Effector CD8-positive, alpha-beta T cell (primary cell): ENCODE results near the gene ARF6.
"Not testable (repeated sequence)": the region's sequence is repeated elsewhere in the genome, so short reads cannot be mapped to it uniquely, and the experiment has no call there.

ENCODE experiments used
- DNase-seq: peaks from one replicate; lab custom pipeline; 2025; lab: John Stamatoyannopoulos, UW

Gene ARF6

DNA sequence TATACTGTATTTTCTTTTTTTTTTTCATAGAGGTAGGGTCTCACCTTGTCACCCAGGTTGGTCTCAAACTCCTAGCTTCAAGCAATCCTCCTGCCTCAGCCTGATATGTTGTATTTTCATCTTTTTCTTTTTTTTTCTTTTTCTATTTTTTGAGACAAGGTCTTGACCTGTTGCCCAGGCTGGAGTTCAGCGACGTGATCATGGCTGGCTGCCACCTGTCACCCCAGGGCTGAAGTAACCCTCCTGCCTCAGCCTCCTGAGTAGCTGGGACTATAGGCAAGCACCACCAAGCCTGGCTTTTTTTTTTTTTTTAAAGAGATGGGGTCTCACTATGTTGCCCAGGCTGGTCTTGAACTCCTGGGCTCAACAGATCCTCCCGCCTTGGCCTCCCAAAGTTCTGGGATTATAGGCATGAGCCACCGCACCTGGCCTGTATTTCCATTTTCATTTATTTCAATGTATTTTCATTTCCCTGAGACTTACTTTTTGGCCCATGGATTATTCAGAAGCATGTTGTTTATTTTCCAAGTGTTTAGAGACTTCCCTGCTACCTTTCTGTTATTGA is 16.2 kb upstream of the ARF6 start:
- no peak for DNase-seq

DNA sequence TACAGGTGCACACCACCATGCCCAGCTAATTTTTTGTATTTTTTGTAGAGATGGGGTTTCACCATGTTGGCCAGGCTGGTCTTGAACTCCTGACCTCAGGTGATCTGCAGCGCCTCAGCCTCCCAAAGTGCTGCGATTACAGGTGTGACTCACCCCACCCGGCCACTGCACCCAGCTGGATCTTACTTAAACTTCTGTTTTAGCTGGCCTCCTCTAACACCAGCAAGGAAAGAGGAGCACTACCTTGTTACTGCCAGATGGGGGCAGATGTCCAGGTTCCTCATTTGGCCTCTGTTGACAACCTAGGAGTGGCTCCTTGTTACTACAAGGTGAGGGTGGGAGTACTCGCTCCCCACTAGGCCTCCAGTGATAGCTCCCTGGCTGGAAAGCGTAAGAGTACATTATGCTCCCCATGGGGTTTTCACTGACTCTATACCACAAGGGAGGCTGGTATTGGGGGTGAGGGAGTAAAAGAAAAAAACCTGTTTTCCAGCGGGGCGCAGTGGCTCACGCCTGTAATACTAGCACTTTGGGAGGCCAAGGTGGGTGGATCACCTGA is 13.2 kb upstream of the ARF6 start:
- peak; percentile 14 for DNase-seq

DNA sequence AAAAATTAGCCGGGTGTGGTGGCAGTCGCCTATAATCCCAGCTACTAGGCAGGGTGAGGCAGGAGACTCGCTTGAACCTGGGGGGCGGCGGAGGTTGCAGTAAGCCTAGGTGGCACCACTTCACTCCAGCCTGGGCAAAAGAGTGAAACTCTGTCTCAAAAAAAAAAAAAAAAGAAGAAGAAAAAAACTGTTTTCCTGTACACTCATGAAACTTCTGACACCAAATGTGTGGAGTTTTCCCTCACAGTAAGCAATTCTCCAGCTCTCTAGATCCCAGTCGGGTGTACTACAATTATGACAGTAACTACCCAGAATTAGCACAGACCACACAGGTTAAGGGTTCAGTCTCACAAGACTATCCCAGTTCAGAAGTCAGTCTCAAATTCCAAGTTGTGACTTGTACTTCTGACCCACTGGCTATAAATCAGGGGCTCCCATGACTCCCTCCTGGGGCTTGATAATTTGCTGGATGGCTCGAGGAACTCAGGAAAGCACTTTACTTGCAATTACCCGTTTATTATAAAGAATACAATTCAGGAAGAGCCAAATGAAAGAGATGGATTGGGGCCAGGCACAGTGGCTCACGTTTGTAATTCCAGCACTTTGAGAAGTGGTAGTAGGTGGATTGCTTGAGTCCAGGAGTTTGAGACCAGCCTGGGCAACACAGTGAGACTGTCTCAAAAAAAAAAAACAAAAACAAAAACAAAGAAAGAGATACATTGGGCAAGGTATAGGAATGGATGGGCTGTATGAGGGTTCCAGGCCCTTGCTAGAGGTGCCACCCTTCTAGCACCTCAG is 12.4 kb upstream of the ARF6 start:
- DNase-seq, result no peak

DNA sequence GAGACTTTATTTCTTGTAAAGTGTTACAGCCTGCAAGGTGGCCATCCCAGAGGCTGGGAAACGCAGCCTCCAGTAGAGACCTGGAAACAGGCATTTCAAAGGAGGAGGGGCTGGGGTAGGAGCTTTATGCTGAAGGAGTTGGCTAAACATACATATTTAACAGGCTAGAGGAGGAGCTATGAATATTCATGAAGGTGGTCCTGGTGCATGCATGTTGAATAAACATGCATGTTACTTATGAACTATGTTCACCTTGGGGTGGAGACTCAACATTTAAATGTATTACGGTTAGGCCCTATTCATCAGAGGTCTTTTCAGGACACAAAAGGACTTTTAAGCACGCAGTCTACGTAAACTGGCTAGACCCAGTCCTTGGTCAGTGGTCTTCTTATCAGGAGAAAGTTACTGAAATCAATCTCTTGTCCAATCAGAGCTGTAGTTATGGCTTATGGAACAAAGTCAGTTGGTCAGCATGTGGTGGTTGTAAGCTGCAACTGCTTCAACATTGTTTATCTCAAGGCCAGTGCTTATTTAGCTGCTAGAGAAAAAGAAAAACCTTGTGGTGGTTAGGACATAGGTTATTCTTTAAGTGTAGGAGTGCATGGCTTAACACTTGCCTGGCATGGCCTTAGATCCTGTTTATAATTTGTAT is 11.4 kb upstream of the ARF6 start:
- DNase-seq, result no peak

DNA sequence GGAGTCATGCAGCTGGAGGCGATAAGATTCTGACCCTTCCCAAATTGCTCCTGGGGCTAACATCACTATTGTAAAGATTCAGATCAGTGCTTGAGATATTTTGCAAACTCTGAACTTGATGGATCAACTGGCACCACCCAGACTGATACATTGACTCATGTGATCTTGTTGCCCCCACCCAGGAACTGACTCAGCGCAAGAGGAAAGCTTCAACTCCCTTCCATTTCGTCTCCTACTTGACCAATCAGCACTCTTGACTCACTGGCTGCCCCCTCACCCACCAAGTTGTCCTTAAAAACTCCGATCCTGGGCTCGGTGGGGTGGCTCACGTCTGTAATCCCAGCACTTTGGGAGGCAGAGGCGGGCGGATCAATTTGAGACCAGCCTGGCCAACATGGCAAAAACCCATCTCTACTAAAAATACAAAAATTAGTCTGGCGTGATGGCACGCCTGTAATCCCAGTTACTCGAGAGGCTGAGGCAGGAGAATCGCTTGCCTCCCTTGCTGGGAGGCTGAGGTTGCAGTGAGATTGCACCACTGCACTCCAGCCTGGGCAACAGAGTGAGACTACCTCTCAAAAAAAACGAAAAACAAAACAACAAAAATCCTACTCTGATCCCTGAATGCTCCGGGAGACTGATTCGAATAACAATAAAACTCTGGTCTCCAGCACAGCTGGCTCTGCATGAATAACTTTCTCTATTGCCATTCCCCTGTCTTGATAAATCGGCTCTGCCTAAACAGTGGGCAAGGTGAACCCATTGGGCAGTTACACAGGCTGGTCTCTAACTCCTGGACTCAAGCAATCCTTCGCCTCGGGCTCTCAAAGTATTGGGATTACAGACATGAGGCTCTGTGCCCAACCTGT is 9.8 kb upstream of the ARF6 start:
- DNase-seq, result no peak

DNA sequence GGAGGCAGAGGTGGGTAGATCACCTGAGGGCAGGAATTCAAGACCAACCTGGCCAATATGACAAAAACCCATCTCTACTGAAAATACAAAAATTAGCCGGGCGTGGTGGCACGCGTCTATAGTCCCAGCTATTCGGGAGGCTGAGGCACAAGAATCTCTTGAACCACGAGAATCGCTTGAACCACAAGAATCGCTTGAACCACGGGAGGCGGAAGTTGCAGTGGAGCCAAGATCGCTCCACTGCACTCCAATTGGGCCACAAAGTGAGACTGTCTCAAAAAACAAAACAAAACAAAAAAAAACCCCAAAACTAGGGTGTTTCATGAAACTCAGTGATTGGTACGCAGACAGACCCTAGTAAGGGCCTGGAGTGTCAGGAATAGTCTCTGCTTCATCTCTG is 6.4 kb upstream of the ARF6 start:
- no peak for DNase-seq

DNA sequence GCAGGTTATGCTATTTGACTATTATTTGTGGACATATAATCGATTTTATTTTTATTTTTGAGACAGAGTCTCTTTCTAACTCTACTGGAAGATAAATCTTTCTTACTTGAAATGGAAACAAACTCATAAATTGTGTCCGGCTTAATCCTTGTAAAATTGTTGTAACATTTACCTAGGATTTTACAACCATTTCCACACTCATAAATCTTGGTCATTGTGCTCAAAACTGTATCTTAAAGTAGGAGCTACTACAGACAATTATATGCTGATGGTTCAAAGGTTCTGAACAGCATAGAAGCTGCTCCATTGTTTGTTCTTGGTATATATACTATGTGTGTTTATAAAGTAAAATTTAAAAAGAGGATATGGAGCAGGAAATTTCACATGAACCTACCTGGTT is 4.6 kb upstream of the ARF6 start:
- no peak for DNase-seq

DNA sequence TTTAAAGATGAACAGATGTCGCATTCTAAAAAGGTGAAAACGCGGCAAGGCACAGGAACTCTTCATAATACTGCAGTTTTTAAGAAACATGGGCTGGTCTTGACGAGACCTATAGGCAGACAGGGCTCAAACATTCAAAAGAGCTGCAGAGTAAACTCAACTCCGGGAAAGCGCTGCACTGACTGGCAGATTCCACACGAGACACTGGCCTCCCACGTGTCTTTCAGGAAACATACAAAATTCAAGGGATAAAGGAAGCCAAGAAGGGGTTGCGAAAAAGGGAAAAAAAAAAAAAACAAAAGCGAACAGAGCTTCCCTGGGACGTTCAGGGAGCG is 614 bp upstream of the ARF6 start:
- DNase-seq, result peak; percentile 31

DNA sequence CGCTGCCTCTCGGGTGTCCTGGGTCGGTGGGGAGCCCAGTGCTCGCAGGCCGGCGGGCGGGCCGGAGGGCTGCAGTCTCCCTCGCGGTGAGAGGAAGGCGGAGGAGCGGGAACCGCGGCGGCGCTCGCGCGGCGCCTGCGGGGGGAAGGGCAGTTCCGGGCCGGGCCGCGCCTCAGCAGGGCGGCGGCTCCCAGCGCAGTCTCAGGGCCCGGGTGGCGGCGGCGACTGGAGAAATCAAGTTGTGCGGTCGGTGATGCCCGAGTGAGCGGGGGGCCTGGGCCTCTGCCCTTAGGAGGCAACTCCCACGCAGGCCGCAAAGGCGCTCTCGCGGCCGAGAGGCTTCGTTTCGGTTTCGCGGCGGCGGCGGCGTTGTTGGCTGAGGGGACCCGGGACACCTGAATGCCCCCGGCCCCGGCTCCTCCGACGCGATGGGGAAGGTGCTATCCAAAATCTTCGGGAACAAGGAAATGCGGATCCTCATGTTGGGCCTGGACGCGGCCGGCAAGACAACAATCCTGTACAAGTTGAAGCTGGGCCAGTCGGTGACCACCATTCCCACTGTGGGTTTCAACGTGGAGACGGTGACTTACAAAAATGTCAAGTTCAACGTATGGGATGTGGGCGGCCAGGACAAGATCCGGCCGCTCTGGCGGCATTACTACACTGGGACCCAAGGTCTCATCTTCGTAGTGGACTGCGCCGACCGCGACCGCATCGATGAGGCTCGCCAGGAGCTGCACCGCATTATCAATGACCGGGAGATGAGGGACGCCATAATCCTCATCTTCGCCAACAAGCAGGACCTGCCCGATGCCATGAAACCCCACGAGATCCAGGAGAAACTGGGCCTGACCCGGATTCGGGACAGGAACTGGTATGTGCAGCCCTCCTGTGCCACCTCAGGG is 679 bp downstream of the ARF6 start:
- peak; percentile 54 for DNase-seq

DNA sequence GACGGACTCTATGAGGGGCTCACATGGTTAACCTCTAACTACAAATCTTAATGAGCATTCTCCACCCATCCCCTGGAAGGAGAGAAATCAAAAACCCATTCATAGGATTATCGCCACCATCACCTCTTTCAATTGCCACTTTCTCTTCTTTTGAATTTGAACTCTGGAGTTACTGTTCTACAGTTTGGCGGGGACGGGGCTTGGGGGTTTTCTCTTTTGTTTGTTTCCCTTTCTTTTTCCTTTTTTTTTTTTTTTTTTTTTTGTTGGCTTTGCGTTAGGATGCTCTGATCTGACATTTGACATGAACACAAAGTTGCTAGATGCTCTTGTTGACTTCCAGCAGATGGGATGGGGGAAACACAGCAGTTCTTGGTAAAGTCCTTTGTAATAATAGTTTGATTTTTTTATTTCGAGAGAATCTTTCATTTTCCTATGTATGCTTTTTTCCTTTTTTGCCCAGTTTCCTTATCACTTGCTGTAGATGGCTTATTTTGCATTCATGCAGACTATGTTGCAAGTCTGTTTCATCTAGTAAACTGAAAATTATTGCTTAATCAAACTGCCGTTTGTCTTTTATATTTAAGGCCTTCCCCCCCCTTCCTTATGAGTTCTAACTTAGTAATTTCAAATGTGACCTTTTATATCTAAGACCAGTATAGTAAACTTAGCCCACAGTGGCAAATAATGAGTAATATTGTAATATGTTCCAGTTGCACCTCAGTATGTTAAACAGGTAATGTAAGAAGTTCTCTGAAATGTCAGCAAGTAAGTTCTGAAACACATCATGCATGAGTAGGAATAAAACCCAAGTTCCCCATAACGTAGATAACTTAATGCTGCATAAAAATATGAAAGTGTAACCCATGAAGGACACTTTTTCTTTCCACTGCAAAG is 1.6 kb downstream of the ARF6 start:
- DNase-seq, result not testable (repeated sequence)

DNA sequence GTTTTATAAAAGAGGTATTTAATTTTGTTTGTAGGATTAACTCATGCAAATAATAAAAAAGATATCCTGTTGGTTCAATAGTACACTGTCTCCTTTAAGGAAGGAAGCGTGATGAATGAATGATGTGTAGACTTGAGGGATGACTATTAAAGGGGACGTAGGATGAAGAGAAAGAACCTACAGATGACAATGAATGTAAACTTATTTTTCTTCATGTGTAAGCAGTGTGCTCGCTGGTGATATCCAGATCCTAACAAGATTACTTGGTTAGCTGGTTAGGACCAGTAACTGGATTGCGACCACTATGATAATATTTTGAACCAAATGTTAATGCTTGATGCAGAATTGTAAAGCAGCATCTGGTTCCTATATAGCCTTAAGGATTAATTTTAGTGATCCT is 2.6 kb downstream of the ARF6 start:
- DNase-seq, result no peak

DNA sequence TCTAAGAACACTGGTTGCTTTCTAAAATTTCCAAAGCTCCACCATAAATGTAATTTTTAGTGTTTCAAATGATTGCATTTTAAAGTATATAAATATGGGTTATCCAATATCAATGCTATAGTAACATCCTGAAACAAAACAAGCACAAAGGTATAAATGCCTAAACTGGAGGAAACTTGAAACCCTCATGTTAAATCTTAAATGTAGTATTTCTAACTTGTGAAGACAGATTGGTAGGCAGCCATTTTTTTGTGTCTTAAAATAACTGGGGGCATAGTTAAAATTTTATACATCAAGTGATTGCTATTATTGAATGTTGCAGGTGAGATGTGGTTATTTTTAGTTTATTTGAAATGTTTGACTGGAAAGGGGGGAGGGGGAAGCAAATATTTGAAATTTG is 3.4 kb downstream of the ARF6 start:
- not testable (repeated sequence) for DNase-seq

DNA sequence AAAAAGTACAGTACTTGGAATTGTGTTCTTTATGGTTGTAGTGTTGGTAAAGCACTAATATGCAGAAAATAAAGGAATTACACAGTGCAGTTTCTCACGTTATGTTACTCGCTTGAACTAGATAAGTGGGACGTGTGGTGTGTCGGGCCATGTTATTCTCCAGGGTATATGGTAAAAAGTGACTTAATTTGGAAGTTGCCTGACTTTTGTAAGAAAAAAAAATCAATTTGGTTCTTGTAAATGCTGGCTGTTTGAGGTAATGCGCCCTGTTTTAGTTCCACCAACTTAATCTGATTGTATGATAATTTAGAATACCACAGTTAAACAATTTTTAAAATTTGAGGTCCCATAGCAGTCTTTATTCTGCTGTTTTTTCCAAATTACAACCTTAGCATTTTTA is 4.1 kb downstream of the ARF6 start:
- DNase-seq, result no peak

DNA sequence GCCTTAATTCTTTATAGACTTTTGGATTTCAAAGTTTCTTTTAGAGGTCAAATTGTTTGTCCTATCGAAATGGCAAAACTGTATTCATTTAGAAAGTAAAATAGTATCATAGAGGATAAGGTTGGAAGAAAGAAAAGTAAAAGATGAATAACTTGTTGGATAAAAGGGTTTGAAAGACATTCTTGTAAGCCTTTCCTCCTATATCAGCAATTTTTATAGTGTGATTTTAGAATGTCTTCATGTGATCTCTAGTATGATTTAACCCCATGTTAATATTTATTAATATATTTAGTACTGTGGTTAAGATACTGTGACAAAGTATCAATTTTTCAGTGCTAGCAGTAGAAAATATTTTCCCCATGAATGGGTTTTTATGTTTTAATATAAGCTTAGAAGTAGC is 4.5 kb downstream of the ARF6 start:
- no peak for DNase-seq

DNA sequence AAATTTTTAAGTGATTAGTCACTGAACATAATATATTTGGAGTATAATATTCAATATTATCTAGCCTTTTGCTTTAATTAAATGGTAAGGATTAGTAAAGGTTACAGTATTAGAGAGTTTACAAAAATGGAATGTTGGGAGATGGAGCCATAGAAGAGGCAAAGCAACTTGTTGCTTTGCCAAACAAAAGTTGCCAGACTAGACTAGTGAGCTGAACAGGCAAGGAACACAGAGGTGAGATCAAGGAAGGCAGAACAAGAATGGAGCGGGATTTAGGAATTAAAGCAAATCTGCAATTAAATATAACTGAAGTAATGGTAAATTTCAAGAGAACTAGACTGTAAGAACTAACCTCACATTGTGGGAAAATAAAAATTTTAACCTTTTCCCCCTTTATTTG is 5.1 kb downstream of the ARF6 start:
- DNase-seq, result no peak

DNA sequence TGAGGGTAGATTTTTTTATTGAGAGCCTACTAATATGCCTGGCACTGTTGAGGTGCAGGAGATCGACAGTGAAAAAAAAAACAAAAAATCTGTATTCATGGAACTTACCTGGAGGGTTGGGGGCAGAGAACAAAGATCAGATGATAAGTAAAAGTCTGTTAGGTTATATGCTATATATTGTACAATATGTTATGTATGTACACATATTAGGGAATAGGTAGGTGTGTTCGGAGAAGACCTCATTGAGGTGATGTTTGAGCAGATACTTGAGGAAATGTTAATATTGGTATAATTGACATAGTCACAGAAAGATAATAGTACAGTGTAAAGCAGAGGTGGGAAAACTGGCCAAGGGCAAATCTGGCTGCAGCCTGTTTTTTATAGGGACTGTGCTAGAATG is 5.6 kb downstream of the ARF6 start:
- DNase-seq, result no peak

DNA sequence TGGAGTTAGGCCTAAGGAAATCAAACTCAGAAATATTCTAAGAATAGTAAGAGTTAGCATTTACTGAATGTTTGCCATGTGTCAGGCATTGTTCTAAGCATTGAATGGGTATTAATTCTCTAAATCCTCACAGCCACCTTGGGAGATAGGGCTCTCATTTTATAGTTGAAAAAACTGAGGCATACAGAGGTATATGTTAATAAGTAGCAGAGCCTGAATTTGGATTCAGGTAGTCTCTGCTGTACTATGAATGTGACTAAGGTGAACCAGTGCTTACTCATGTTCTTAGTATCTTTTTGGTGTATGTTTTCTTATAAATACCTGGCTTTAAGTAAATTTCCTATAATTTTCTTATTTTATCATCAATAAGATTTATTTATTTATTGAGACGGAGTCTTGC is 8.1 kb downstream of the ARF6 start:
- no peak for DNase-seq

DNA sequence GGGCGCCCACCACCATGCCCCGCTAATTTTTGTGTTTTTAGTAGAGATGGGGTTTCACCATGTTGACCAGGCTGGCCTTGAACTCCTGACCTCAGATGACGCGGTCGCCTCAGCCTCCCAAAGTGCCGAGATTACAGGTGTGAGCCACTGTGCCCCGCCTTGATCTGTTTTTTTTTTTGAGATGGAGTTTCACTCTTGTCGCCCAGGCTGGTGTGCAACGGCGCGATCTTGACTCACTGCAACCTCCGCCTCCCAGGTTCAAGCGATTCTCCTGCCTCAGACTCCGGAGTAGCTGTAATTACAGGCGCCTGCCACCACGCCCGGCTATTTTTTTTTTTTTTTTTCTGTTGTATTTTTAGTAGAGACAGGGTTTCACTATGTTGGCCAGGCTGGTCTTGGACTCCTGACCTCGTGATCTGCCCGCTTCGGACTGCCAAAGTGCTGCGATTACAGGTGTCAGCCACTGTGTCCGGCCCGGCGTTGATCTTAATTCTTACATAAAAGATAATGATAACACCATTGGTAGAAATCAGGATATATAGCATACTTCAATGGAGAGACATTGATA is 9.9 kb downstream of the ARF6 start:
- DNase-seq, result not testable (repeated sequence)

DNA sequence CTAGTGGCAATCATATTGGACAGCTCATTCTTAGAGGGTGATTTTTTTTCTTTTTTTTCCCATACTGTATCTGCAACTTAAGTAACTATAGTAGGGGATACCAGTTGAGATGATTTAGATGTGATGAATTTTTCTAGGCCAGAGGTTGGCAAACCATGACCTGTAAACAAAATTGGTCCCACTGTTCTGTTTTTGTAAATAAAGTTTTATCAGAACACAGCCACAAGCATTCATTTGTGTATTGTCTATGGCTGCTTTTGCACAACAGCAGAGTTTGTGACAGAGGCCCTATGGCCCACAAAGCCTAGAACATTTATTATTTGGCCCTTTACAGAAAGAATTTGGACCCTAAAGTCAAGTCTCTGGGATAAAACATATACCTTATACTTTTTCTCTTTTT is 11.4 kb downstream of the ARF6 start:
- no peak for DNase-seq

DNA sequence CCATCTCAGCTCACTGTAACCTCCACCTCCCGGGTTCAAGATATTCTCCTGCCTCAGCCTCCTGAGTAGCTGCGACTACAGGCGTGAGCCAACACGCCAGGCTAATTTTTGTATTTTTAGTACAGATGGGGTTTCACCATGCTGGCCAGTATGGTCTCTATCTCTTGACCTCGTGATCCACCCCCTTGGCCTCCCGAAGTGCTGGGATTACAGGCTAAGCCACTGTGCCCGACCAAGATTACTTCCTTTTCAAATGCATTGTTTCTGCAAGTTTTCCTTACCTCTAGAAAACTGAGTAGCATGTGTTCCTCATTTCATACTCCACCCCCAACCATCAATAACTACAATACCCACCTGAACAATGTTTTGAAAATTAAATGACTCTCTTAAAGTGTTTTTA is 13.1 kb downstream of the ARF6 start:
- DNase-seq, result no peak
